Type B pancreatic cell (in vitro differentiated cells): ENCODE data around the gene OR51M1. TPM values are rescaled to one million over a fixed set of nuclear protein-coding genes. Genes with fewer than 3 reads are reported as not detected.
"Not testable (repeated sequence)": the region's sequence is repeated elsewhere in the genome, so short reads cannot be mapped to it uniquely, and the experiment has no call there.

Source experiments
- DNase-seq: peaks from one replicate; pipeline ENCODE4 v3.0.0; 2021; ENCODE audit warnings: mixed read lengths; ENCODE audit not compliant: unreplicated experiment; ENCODE audit errors: extremely low spot score
- H3K27ac Mint-ChIP-seq: 2 replicates; pipeline ENCODE4 v1.8.0; 2021; ENCODE audit warnings: mild to moderate bottlenecking, mixed read lengths
- H3K27me3 Mint-ChIP-seq: 2 replicates; pipeline ENCODE4 v1.8.0; 2021; ENCODE audit warnings: mixed read lengths
- H3K36me3 Mint-ChIP-seq: 2 replicates; pipeline ENCODE4 v1.8.0; 2021; ENCODE audit warnings: mixed read lengths
- H3K4me1 Mint-ChIP-seq: one replicate; pipeline ENCODE4 v1.8.0; 2021; ENCODE audit warnings: mixed read lengths; ENCODE audit not compliant: unreplicated experiment
- H3K4me3 Mint-ChIP-seq: 2 replicates; pipeline ENCODE4 v1.8.0; 2021; ENCODE audit warnings: mild to moderate bottlenecking, mixed read lengths
- H3K9me3 Mint-ChIP-seq: 2 replicates; pipeline ENCODE4 v1.8.0; 2021; ENCODE audit warnings: mixed read lengths
- CTCF ChIP-seq: fragments of 200-600 bp; sonication (generic); conservative IDR thresholded peaks from 2 replicates; pipeline ENCODE4 v1.5.0; 2021; ENCODE audit warnings: antibody characterized with exemption, mild to moderate bottlenecking
- total RNA-seq: library from RNA; stranded (reverse); gene quantifications from 2 replicates; pipeline ENCODE4 v1.2.1, GENCODE V29; 2021; ENCODE audit warnings: low replicate concordance

OR51M1 gene
- total RNA-seq, 1 donor from 2014 or later, result not detected

DNA sequence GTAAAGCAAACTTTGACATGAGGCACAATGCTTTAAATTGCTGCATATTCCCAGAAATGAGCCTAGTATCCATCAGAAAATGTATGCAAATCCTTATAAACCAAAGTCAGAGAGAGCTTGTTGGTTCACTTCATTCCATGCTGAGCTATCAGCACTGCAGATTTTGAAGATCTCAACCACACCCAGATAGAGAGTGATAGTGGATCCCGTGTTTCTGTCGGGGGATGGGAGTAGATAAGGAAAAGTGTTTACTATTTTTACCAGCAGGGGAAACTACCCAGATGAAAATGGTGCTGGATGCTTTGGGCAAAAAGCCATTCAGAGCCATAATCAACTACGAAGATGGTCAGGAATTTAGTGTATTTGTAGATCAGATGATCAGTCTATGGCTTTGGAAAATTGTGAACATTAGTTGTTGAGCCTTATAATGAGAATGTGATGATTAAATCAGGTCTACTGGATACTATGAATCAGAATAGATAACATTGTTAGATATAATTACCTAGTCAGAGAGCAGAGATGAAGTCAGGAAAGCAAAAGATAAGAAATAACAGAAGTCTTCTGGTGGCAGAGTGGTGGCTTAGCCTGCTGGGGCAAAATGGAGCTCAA is 21.5 kb upstream of the OR51M1 start:
- no peaks in the 10 kb centered on the region for H3K36me3 Mint-ChIP-seq
- no peak for DNase-seq
- no peak for TF ChIP-seq CTCF
- peaks cover 5% of the 10 kb centered on the region for H3K27me3 Mint-ChIP-seq
- no peaks in the 10 kb centered on the region for H3K4me1 Mint-ChIP-seq
- no peak overlapping the region for H3K4me3 Mint-ChIP-seq
- no peak overlapping the region for H3K27ac Mint-ChIP-seq
- H3K9me3 Mint-ChIP-seq, result no peaks in the 10 kb centered on the region

DNA sequence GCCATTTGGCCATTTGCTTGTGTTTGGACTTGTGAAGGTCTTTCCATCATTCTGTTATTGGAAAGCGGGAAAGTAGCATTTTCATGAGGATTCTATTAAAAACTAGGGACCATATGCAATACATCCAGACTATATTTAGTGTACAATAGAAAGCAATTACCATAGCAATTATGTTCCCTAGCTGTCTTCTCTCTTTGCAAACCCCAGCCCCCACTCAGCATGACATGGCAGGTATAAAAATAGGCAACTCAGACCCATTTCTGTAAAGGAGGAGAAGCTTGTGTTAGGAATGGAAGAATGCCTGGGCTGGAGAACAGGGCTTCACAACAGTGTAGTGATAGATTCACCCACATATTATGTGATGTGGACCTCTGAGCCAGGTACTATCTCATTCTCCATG is 19.9 kb upstream of the OR51M1 start:
- Mint-ChIP-seq H3K27me3 (peaks cover 5% of the 10 kb centered on the region), H3K4me3 (no peak overlapping the region), H3K4me1 (no peaks in the 10 kb centered on the region), H3K27ac (no peak overlapping the region), H3K9me3 (no peaks in the 10 kb centered on the region), H3K36me3 (no peaks in the 10 kb centered on the region)
- no peak for DNase-seq
- no peak for TF ChIP-seq CTCF

DNA sequence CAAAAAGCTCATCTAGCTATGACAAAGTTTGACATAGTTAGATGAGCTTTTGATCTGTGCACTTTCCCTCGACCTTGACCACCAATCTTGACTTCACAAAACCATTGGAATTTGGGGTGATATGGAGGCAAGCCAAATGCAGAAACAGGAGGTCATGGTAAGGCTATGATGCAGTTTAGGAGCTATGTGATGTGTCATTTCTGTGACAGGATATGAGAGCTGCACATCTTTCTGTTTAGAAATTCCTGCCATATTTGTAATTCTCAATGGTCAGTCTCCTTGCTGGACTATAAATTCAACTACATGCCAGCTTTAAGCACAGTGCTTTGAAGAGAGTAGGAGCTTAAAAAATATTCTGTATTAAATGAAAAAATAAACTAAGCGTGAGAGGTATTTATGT is 19.4 kb upstream of the OR51M1 start:
- Mint-ChIP-seq H3K4me1 (no peaks in the 10 kb centered on the region), H3K27ac (no peak overlapping the region)

GRCh38 chr11:5366365-5366764 is 17.2 kb upstream of the OR51M1 start:
- H3K27me3 Mint-ChIP-seq, H3K27ac Mint-ChIP-seq, H3K4me3 Mint-ChIP-seq, H3K36me3 Mint-ChIP-seq, H3K9me3 Mint-ChIP-seq, DNase-seq, H3K4me1 Mint-ChIP-seq: not testable (repeated sequence)

More for the DNA sequence above, 19.4 kb upstream of the OR51M1 start:
- no peaks in the 10 kb centered on the region for H3K9me3 Mint-ChIP-seq
- H3K36me3 Mint-ChIP-seq, result no peaks in the 10 kb centered on the region
- no peak for TF ChIP-seq CTCF
- no peak for DNase-seq
- no peak overlapping the region for H3K4me3 Mint-ChIP-seq
- peaks cover 5% of the 10 kb centered on the region for H3K27me3 Mint-ChIP-seq

- no peak for TF ChIP-seq CTCF
- no peaks in the 10 kb centered on the region for H3K36me3 Mint-ChIP-seq
- H3K9me3 Mint-ChIP-seq, result no peaks in the 10 kb centered on the region
- H3K27ac Mint-ChIP-seq, result no peak overlapping the region
- no peaks in the 10 kb centered on the region for H3K4me1 Mint-ChIP-seq
- no peak for DNase-seq
- H3K27me3 Mint-ChIP-seq, result peaks cover 5% of the 10 kb centered on the region
- no peak overlapping the region for H3K4me3 Mint-ChIP-seq
Observed at GRCh38 chr11:5366856-5367255, 16.8 kb upstream of the OR51M1 start.

DNA sequence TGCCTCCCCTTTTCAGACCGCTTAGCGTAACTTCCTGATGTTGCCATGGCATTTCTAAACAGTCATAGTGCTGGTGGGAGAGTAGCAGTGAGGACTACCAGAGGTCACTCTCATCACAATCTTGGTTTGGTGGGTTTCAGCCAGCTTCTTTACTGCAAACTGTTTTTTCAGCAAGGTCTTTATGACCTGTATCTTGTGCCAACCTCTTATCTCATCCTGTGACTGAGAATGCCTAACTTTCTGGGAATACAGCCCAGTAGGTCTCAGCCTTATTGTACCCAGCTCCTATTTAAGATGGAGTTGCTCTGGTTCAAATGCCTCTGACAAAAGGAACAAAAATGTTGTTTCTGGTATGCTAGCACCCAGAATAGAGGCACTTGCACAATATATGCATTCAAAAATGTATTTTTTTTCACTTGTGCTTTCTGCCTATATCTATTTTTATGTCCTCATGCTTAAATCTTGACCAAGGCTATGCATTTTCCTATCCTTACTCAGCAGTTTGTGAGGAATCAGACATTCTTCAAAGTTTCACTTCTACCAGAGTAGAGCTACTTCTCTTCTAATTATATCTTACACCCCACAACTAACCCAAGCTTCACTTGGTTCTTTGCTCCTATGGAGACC is 16.1 kb upstream of the OR51M1 start:
- H3K27me3 Mint-ChIP-seq, result peaks cover 5% of the 10 kb centered on the region
- no peaks in the 10 kb centered on the region for H3K9me3 Mint-ChIP-seq

More for the DNA sequence above, 16.1 kb upstream of the OR51M1 start:
- DNase-seq, result no peak
- no peak for TF ChIP-seq CTCF
- Mint-ChIP-seq H3K4me3 (no peak overlapping the region), H3K27ac (no peak overlapping the region), H3K4me1 (no peaks in the 10 kb centered on the region), H3K36me3 (no peaks in the 10 kb centered on the region)
